Measurements from ENCODE around the gene SLC35F1.
A peak's percentile ranks its signal among the peaks of the same experiment; 100 is the strongest.
"Not testable (repeated sequence)": the region's sequence is repeated elsewhere in the genome, so short reads cannot be mapped to it uniquely, and the experiment has no call there.

The SLC35F1 gene

DNA sequence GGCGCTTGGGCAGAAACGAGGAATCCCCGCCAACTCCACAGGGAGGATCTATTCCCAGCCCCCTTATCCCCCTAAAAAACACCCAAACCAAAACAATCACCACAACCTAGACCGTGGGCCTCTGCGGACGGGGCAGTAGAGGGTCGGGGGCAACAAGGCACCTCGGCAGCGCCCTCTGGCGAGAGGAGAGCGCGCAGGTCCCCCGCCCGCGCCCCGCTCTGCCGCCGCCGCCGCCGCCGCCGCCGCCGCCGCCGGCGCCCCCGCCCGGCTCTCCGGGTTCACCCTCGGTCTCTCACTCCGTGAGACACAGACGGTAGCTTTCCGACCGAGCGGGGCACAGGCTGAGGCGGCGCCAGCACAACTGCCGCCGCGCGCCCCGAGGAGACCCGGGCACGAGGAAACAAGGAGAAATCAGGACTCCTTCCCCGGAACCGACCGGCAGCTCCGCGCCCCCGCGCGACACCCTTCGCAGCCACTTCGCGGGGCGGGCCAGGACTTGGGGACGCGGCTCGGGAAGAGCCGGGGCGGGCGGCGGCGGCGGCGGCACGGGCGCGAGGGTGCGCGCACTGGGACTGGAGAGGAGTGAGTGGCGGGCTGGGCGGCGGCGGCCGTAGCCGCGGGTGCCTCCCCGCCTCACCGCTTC is at the start of gene SLC35F1:
TSS of gene SLC35F1 (plus strand) at position 307 of the 643 bp plus-strand sequence.
- DNase-seq, result peak; percentile 80
- peak within 1 kb of the TSS; percentile 71 for H3K4me3 ChIP-seq (ENCODE audit: low read depth, low read length)

DNA sequence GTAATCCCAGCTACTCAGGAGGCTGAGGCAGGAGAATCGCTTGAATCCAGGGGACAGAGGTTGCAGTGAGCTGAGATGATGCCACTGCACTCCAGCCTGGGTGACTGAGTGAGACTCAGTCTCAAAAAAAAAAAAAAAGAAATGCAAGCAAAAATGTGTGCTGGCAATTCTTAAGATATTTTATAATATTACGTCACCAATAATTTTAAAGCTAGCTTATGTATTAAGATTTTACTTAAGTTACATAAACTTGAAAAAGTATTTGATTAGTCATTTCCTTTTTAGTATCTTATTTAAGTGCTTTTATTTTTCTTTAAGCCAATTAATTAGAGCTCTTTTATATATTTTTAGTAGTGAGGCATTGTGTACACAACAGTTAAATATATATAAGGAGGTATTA is 48.5 kb upstream of the SLC35F1 start:
- not testable (repeated sequence) for H3K27me3 ChIP-seq (ENCODE audit: insufficient read depth, low read depth, severe bottlenecking); H3K27ac ChIP-seq; H3K36me3 ChIP-seq; H3K9me3 ChIP-seq (ENCODE audit: severe bottlenecking); H3K4me3 ChIP-seq (ENCODE audit: low read depth, low read length); DNase-seq

More for the DNA sequence above, at the start of gene SLC35F1:
- no peaks in the 10 kb centered on the region for H3K9me3 ChIP-seq (ENCODE audit: severe bottlenecking)
- TF ChIP-seq, protein P1, sequence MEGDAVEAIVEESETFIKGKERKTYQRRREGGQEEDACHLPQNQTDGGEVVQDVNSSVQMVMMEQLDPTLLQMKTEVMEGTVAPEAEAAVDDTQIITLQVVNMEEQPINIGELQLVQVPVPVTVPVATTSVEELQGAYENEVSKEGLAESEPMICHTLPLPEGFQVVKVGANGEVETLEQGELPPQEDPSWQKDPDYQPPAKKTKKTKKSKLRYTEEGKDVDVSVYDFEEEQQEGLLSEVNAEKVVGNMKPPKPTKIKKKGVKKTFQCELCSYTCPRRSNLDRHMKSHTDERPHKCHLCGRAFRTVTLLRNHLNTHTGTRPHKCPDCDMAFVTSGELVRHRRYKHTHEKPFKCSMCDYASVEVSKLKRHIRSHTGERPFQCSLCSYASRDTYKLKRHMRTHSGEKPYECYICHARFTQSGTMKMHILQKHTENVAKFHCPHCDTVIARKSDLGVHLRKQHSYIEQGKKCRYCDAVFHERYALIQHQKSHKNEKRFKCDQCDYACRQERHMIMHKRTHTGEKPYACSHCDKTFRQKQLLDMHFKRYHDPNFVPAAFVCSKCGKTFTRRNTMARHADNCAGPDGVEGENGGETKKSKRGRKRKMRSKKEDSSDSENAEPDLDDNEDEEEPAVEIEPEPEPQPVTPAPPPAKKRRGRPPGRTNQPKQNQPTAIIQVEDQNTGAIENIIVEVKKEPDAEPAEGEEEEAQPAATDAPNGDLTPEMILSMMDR (IDR thresholded peaks at IDR 0.05; ENCODE audit: low read depth, low read length), result peak; percentile 75
- no peaks in the 10 kb centered on the region for H3K36me3 ChIP-seq
- peak within 1 kb of the TSS; percentile 82 for H3K27ac ChIP-seq
- H3K27me3 ChIP-seq (ENCODE audit: insufficient read depth, low read depth, severe bottlenecking), result no peaks in the 10 kb centered on the region

DNA sequence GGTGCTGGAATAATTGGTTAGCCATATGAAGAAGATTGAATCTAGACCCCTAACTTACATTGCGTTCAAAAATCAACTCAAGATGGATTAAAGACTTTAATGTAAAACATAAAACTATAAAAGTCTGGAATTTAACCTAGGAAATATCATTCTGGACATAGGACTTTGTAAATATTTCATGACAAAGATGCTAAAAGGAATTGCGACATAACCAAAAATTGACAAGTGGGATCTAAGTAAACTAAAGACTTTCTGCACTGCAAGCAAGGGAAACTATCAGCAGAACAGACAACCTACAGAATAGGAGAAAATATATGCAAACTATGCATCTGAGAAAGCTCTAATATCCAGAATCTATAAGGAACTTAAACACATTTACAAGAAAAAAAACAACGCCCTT is 45.5 kb upstream of the SLC35F1 start:
- TF ChIP-seq, protein P1 (IDR thresholded peaks at IDR 0.05; ENCODE audit: low read depth, low read length), result no peak
- no peak for DNase-seq
- H3K27ac ChIP-seq, result no peak overlapping the region
- H3K36me3 ChIP-seq, result no peaks in the 10 kb centered on the region
- H3K9me3 ChIP-seq (ENCODE audit: severe bottlenecking), result peaks cover 2% of the 10 kb centered on the region
- H3K4me3 ChIP-seq (ENCODE audit: low read depth, low read length), result no peak overlapping the region
- no peaks in the 10 kb centered on the region for H3K27me3 ChIP-seq (ENCODE audit: insufficient read depth, low read depth, severe bottlenecking)

DNA sequence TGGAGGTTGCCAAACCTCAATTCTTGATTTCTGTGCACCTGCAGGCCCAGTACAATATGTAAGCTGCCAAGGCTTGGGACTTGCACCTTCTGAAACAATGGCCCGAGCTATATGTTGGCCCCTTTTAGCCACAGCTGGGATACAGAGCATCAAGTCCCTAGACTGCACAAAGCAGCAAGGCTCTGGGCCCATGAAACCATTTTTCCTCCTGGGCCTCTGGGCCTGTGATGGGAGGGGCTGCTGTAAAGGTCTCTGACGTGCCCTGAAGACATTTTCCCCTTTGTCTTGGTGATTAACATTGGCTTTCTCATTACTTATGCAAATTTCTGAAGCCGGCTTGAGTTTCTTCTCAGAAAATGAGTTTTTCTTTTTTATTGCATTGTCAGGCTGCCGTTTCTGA is 40.5 kb upstream of the SLC35F1 start:
- TF ChIP-seq, protein P1 (IDR thresholded peaks at IDR 0.05; ENCODE audit: low read depth, low read length), result no peak
- H3K27ac ChIP-seq, result no peak overlapping the region
- H3K4me3 ChIP-seq (ENCODE audit: low read depth, low read length), result no peak overlapping the region
- no peaks in the 10 kb centered on the region for H3K9me3 ChIP-seq (ENCODE audit: severe bottlenecking)
- no peaks in the 10 kb centered on the region for H3K27me3 ChIP-seq (ENCODE audit: insufficient read depth, low read depth, severe bottlenecking)
- no peaks in the 10 kb centered on the region for H3K36me3 ChIP-seq
- no peak for DNase-seq

DNA sequence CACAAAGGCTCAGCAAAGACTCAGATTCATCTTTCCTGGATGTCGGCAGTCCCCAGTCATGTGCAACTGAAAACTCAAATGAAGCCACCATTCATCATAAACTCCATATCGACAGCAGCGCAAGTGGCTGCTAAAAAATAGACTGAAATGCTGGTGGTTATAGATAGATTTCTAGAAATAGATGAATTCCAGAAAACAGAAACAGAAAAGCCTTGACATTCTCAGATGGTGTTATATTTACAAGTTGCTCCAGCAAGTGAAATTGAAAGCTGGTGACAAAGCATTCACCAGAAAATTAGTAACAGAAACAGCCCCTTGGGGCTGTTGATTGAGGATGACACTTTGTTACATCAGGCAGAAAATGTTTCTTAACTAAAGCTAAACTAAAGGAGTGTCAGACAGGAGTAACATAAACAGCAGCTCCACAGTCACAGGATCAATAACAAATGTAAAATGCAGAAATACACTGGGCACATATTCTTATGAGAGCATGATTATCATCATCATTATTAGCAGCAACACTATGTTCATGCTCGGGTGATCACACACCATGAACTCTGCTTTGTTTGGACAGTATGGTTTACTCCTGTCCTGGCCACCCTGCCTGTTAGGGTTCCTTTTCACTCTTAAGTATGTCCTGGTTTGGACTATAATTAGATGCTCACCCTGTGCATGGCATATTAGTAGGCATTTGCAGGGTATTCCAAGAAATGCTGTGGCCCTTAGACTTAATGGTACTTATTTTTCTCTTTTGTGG is 36.4 kb upstream of the SLC35F1 start:
- no peak for DNase-seq
- TF ChIP-seq, protein P1 (IDR thresholded peaks at IDR 0.05; ENCODE audit: low read depth, low read length), result no peak
- Histone ChIP-seq H3K4me3 (ENCODE audit: low read depth, low read length) (no peak overlapping the region), H3K27ac (no peak overlapping the region), H3K9me3 (ENCODE audit: severe bottlenecking) (no peaks in the 10 kb centered on the region), H3K36me3 (no peaks in the 10 kb centered on the region), H3K27me3 (ENCODE audit: insufficient read depth, low read depth, severe bottlenecking) (no peaks in the 10 kb centered on the region)

DNA sequence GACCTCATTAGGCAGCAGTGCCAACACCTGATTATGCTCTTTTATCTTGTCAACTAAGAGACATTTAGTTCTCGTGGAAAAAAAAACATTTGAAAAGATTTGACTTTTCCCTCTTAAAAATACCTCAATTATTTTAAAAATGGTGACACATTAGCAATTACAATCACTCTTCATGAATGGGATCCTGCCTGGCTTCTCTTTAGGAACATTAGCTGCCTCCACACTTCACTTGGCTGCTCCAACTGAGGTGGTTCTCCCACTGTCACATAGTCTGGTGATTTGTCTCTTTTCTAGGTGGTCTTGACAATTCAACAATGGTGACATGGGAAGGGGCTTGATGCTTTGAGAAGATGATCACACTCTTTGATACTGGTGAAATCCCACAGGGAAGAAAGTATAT is 26.2 kb upstream of the SLC35F1 start:
- H3K9me3 ChIP-seq (ENCODE audit: severe bottlenecking), result no peaks in the 10 kb centered on the region
- H3K36me3 ChIP-seq, result no peaks in the 10 kb centered on the region
- no peak for DNase-seq
- no peak overlapping the region for H3K27ac ChIP-seq
- TF ChIP-seq, protein P1 (IDR thresholded peaks at IDR 0.05; ENCODE audit: low read depth, low read length), result no peak
- no peak overlapping the region for H3K4me3 ChIP-seq (ENCODE audit: low read depth, low read length)
- H3K27me3 ChIP-seq (ENCODE audit: insufficient read depth, low read depth, severe bottlenecking), result no peaks in the 10 kb centered on the region

Data from WERI-Rb-1 (cell line).